GM23248 (cell line): ENCODE data around the gene GPATCH2. TPM values are rescaled to one million over a fixed set of nuclear protein-coding genes. Genes with fewer than 3 reads are reported as not detected.

Experiments used
- DNase-seq: peaks from one replicate; pipeline ENCODE4 v3.0.0-alpha.2; 2015
- H2AFZ ChIP-seq: fragments of 200-600 bp; sonication (generic); 2 replicates; pipeline ENCODE4 v1.6.1; 2016; ENCODE audit warnings: antibody characterized with exemption
- H3F3A ChIP-seq: fragments of 200-600 bp; sonication (generic); 2 replicates; pipeline ENCODE4 v1.6.1; 2016; ENCODE audit warnings: mild to moderate bottlenecking, antibody characterized with exemption, mixed run types; ENCODE audit not compliant: insufficient read depth
- H3K27ac ChIP-seq: fragments of 200-600 bp; sonication (generic); 2 replicates; pipeline ENCODE4 v1.5.1; 2016; ENCODE audit warnings: mild to moderate bottlenecking
- H3K27me3 ChIP-seq: fragments of 200-600 bp; sonication (generic); replicated peaks from 2 replicates; pipeline ENCODE4 v1.6.1; 2016; ENCODE audit warnings: mild to moderate bottlenecking; ENCODE audit not compliant: insufficient read depth
- H3K36me3 ChIP-seq: fragments of 200-600 bp; sonication (generic); 2 replicates; pipeline ENCODE4 v1.6.1; 2016; ENCODE audit warnings: low read depth, mild to moderate bottlenecking
- H3K4me1 ChIP-seq: fragments of 200-600 bp; sonication (generic); 2 replicates; pipeline ENCODE4 v1.6.1; 2016; ENCODE audit warnings: mild to moderate bottlenecking; ENCODE audit not compliant: insufficient read depth
- H3K4me2 ChIP-seq: fragments of 200-600 bp; sonication (generic); one replicate; pipeline ENCODE4 v1.6.1; 2016; ENCODE audit warnings: mild to moderate bottlenecking; ENCODE audit not compliant: unreplicated experiment
- H3K4me3 ChIP-seq: fragments of 200-600 bp; sonication (generic); 2 replicates; pipeline ENCODE4 v1.5.1; 2016; ENCODE audit warnings: mild to moderate bottlenecking
- H3K79me2 ChIP-seq: fragments of 200-600 bp; sonication (generic); 2 replicates; pipeline ENCODE4 v1.6.1; 2016; ENCODE audit warnings: mild to moderate bottlenecking; ENCODE audit not compliant: insufficient read depth
- H3K9ac ChIP-seq: fragments of 200-600 bp; sonication (generic); 2 replicates; pipeline ENCODE4 v1.6.1; 2016; ENCODE audit warnings: mild to moderate bottlenecking
- H3K9me2 ChIP-seq: fragments of 200-600 bp; sonication (generic); 2 replicates; pipeline ENCODE4 v1.6.1; 2016; ENCODE audit warnings: mixed run types, mild to moderate bottlenecking, moderate library complexity; ENCODE audit not compliant: insufficient read depth
- H3K9me3 ChIP-seq: fragments of 200-600 bp; sonication (generic); one replicate; pipeline ENCODE4 v1.6.1; 2017; ENCODE audit warnings: low read depth
- H4K20me1 ChIP-seq: fragments of 200-600 bp; sonication (generic); 2 replicates; pipeline ENCODE4 v1.6.0; 2016; ENCODE audit not compliant: insufficient read depth
- EZH2 ChIP-seq: fragments of 200-600 bp; sonication (generic); IDR thresholded peaks from 2 replicates; pipeline ENCODE4 v1.6.1; 2018; ENCODE audit warnings: antibody characterized with exemption, mild to moderate bottlenecking; ENCODE audit not compliant: insufficient read depth, poor library complexity, severe bottlenecking
- EZH2phosphoT487 ChIP-seq: fragments of 200-600 bp; sonication (generic); IDR thresholded peaks from 2 replicates; pipeline ENCODE4 v1.6.1; 2018; ENCODE audit warnings: antibody characterized with exemption, moderate library complexity, mild to moderate bottlenecking, low read depth; ENCODE audit not compliant: insufficient read depth
- WGBS, 2 experiments: methylation state at CpG; one replicate each; pipeline ENCODE4 v1.1.6; 2015 to 2017; ENCODE audit warnings: low lambda C conversion rate in 2 of 2, low coverage in 1 of 2; ENCODE audit errors: missing lambda C conversion rate in 2 of 2; 5-methylcytosine and 5-hydroxymethylcytosine counted together
- in situ Hi-C: fragments of 300-500 bp; cut with MboI; formaldehyde crosslinking; loops from 2 replicates; pipeline ENCODE4 v1.15.0; 2020
- polyA plus RNA-seq: library from polyadenylated mRNA; unstranded; fragments of >200 nt; fragmentation: Nextera tagmentation; extraction: Ambion mirVana; gene quantifications from 2 replicates; pipeline ENCODE4 v1.2.1, GENCODE V29; 2016
- total RNA-seq: library from RNA; depleted of rRNA; stranded (reverse); fragments of >200 nt; shearing (Covaris generic); gene quantifications from 2 replicates; pipeline ENCODE4 v1.2.3, GENCODE V29; 2014

Gene GPATCH2
- total and polyA plus RNA-seq, 2 experiments from 2014 or later = 6.3 to 8.2 TPM

- DNase-seq = no peak
- Histone ChIP-seq H3K27ac (no peak overlapping the region), H3K9me2 (no peaks in the 10 kb centered on the region), H3K4me3 (no peak overlapping the region), H3K36me3 (peaks cover 34% of the 10 kb centered on the region), H4K20me1 (no peaks in the 10 kb centered on the region), H2AFZ (no peak overlapping the region), H3K27me3 (no peaks in the 10 kb centered on the region), H3K9me3 (no peaks in the 10 kb centered on the region), H3K79me2 (peaks cover 74% of the 10 kb centered on the region), H3K4me2 (no peak overlapping the region), H3K4me1 (no peaks in the 10 kb centered on the region), H3F3A (no peaks in the 10 kb centered on the region), H3K9ac (no peak overlapping the region)
- TF ChIP-seq EZH2 (no peak), EZH2phosphoT487 (no peak)
- WGBS, 2 experiments = 96 to 100% methylated on average over 1 of the region's 1 CpG
- in situ Hi-C loops = no loop called here
Measured at GRCh38 chr1:217617126-217617525, 13.8 kb downstream of the GPATCH2 start.

DNA sequence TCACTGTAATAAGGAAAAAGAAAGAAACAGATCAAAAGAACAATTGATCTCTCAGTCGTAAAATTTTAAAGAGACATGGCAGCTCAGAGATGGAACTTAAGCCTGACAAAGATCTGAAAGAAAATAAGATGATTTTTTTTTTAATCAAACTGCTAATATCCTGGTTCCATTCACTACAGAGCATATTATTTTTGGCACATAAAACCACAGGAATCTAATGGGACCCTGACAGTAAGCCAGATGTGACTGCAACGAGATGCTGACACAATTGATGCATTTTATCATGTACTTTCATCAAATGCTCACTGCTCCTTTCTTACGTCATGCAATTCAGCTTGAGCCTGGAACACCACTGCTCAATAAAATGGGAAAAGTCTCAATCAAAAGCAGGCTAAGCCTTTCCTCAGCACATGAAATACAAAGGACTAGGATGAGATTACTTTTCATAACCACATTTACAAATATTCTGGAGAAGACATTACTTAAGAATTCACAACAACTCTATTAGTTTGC lies 16.6 kb downstream of the GPATCH2 start:
- no peak overlapping the region for H2AFZ ChIP-seq
- 58 to 59% methylated on average over 3 of the region's 3 CpGs for WGBS, 2 experiments
- in situ Hi-C loops = no loop called here
- H3K27ac ChIP-seq = no peak overlapping the region
- H3K36me3 ChIP-seq = peaks cover 31% of the 10 kb centered on the region
- H3K9me3 ChIP-seq = no peaks in the 10 kb centered on the region
- H3K9me2 ChIP-seq = no peaks in the 10 kb centered on the region
- no peaks in the 10 kb centered on the region for H3K27me3 ChIP-seq
- H3K4me3 ChIP-seq = no peak overlapping the region
- no peak overlapping the region for H3K9ac ChIP-seq
- DNase-seq = no peak
- TF ChIP-seq EZH2 = no peak
- TF ChIP-seq EZH2phosphoT487 = no peak
- no peaks in the 10 kb centered on the region for H3F3A ChIP-seq
- H3K4me1 ChIP-seq = no peaks in the 10 kb centered on the region
- no peak overlapping the region for H3K4me2 ChIP-seq
- no peaks in the 10 kb centered on the region for H4K20me1 ChIP-seq
- H3K79me2 ChIP-seq = peaks cover 52% of the 10 kb centered on the region

- no peak for TF ChIP-seq EZH2
- no peak for TF ChIP-seq EZH2phosphoT487
- no peaks in the 10 kb centered on the region for H3K27me3 ChIP-seq
- H3K36me3 ChIP-seq = peaks cover 12% of the 10 kb centered on the region
- H2AFZ ChIP-seq = no peak overlapping the region
- DNase-seq = no peak
- no peaks in the 10 kb centered on the region for H3F3A ChIP-seq
- no peaks in the 10 kb centered on the region for H3K9me3 ChIP-seq
- H3K9ac ChIP-seq = no peak overlapping the region
- 89 to 96% methylated on average over 1 of the region's 1 CpG for WGBS, 2 experiments
- no peak overlapping the region for H3K4me3 ChIP-seq
- no peaks in the 10 kb centered on the region for H3K9me2 ChIP-seq
- no peaks in the 10 kb centered on the region for H3K4me1 ChIP-seq
- no peak overlapping the region for H3K4me2 ChIP-seq
- H3K79me2 ChIP-seq = peaks cover 5% of the 10 kb centered on the region; the same call in 1 of the 2 replicates
- H4K20me1 ChIP-seq = no peaks in the 10 kb centered on the region
- in situ Hi-C loops = no loop called here
- H3K27ac ChIP-seq = no peak overlapping the region
Measured at GRCh38 chr1:217605390-217605789, 25.5 kb downstream of the GPATCH2 start.

DNA sequence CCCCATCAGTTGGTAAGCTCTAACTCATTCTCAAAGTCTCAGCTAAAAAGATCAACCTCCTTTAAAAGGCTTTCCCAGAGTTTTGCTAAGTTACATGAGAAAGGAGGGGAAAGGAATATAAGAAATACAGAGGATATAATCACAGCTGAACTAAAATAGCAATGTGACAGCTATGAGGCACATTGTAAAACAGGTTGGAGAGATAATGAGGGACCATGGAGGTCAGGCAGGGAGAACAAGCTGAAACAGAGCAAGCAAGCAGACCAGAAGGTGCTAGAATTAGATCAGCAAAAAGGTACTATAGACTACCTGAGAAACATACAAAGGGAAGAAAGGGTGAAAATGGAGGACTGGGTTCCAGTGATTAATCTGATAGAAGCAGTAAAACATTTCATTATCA lies 28.5 kb downstream of the GPATCH2 start:
- no peak for DNase-seq
- no peak overlapping the region for H3K4me2 ChIP-seq
- H3F3A ChIP-seq = no peaks in the 10 kb centered on the region
- peaks cover 5% of the 10 kb centered on the region; the same call in 1 of the 2 replicates for H3K79me2 ChIP-seq
- no peaks in the 10 kb centered on the region for H3K36me3 ChIP-seq
- H3K9ac ChIP-seq = no peak overlapping the region
- TF ChIP-seq EZH2 (no peak), EZH2phosphoT487 (no peak)
- no peaks in the 10 kb centered on the region for H3K27me3 ChIP-seq
- no peak overlapping the region for H2AFZ ChIP-seq
- in situ Hi-C loops = no loop called here
- H3K27ac ChIP-seq = no peak overlapping the region
- no peak overlapping the region for H3K4me3 ChIP-seq
- no peaks in the 10 kb centered on the region for H3K4me1 ChIP-seq
- no peaks in the 10 kb centered on the region for H4K20me1 ChIP-seq
- no peaks in the 10 kb centered on the region for H3K9me2 ChIP-seq
- no peaks in the 10 kb centered on the region for H3K9me3 ChIP-seq

DNA sequence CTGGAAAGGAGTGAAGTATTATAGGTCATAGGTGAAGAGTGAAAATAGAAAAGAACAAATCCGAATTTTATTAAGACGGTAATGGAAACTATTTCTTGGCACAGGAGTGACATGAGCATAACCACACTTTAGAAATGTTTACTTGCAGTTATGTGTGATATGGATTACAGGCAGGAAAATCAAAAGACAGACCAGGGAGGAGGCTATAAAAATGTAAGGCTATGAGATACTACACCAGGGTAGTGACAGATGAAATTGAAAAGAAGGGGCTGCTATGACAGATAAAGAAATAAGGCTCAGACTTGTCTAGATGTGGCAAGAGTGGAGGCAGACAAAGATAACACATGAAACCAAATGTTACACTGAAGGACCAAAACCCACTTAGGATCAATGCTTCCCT lies 31.7 kb downstream of the GPATCH2 start:
- Histone ChIP-seq H3K27ac (no peak overlapping the region), H3K9me3 (no peaks in the 10 kb centered on the region), H4K20me1 (no peaks in the 10 kb centered on the region), H2AFZ (no peak overlapping the region), H3K4me1 (0 out of 2 replicates have a peak, but pooled peaks cover 4% of the 10 kb centered on the region), H3K4me3 (no peak overlapping the region), H3K79me2 (peaks cover 5% of the 10 kb centered on the region; the same call in 1 of the 2 replicates), H3K4me2 (no peak overlapping the region), H3K36me3 (no peaks in the 10 kb centered on the region), H3K27me3 (no peaks in the 10 kb centered on the region), H3K9me2 (no peaks in the 10 kb centered on the region), H3F3A (no peaks in the 10 kb centered on the region), H3K9ac (no peak overlapping the region)
- no peak for DNase-seq
- TF ChIP-seq EZH2phosphoT487 (no peak), EZH2 (no peak)
- WGBS, 2 experiments = 90 to 93% methylated on average over 2 of the region's 2 CpGs
- in situ Hi-C loops = no loop called here
